ENCODE data around the gene PIK3R5.

GRCh38 chr17:8865811-8866210, 99.7 kb downstream of the PIK3R5 start:
- TF ChIP-seq, protein P1, sequence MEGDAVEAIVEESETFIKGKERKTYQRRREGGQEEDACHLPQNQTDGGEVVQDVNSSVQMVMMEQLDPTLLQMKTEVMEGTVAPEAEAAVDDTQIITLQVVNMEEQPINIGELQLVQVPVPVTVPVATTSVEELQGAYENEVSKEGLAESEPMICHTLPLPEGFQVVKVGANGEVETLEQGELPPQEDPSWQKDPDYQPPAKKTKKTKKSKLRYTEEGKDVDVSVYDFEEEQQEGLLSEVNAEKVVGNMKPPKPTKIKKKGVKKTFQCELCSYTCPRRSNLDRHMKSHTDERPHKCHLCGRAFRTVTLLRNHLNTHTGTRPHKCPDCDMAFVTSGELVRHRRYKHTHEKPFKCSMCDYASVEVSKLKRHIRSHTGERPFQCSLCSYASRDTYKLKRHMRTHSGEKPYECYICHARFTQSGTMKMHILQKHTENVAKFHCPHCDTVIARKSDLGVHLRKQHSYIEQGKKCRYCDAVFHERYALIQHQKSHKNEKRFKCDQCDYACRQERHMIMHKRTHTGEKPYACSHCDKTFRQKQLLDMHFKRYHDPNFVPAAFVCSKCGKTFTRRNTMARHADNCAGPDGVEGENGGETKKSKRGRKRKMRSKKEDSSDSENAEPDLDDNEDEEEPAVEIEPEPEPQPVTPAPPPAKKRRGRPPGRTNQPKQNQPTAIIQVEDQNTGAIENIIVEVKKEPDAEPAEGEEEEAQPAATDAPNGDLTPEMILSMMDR (IDR thresholded peaks at IDR 0.05), result no peak
- no peak for TF ChIP-seq EZH2 (IDR thresholded peaks at IDR 0.05; ENCODE audit: borderline replicate concordance, insufficient read depth, low read depth, low read length, poor library complexity, severe bottlenecking)

Data from B cell (primary cell).